Fibroblast of skin of right biceps (primary cell): Measurements from ENCODE around the gene TPST1.
"Not testable (repeated sequence)": the region's sequence is repeated elsewhere in the genome, so short reads cannot be mapped to it uniquely, and the experiment has no call there.

Experiments used
- DNase-seq: peaks from one replicate; pipeline ENCODE4 v3.0.0-alpha.2; 2013

Gene TPST1

GRCh38 chr7:66296557-66296956, 91.4 kb downstream of the TPST1 start:
- DNase-seq: peak; percentile 72

- peak; percentile 12 for DNase-seq
These were observed 92.4 kb downstream of the TPST1 start for GRCh38 chr7:66297579-66297978.

GRCh38 chr7:66301249-66301648, 96.1 kb downstream of the TPST1 start:
- DNase-seq: no peak

- no peak for DNase-seq
These were observed 96.6 kb downstream of the TPST1 start for GRCh38 chr7:66301737-66302136.

- DNase-seq: no peak
These were observed 98.5 kb downstream of the TPST1 start for GRCh38 chr7:66303454-66304155.

- DNase-seq: peak; percentile 47
These were observed 99.4 kb downstream of the TPST1 start for GRCh38 chr7:66304536-66304935.

GRCh38 chr7:66306243-66306642, 101.1 kb downstream of the TPST1 start:
- no peak for DNase-seq

GRCh38 chr7:66307591-66308215, 102.6 kb downstream of the TPST1 start:
- DNase-seq: no peak

GRCh38 chr7:66308411-66308810, 103.3 kb downstream of the TPST1 start:
- no peak for DNase-seq

GRCh38 chr7:66310620-66311019, 105.5 kb downstream of the TPST1 start:
- no peak for DNase-seq

GRCh38 chr7:66313886-66314568, 108.9 kb downstream of the TPST1 start:
- no peak for DNase-seq

- no peak for DNase-seq
These were observed 110.1 kb downstream of the TPST1 start for GRCh38 chr7:66315192-66315591.

- DNase-seq: no peak
These were observed 114.4 kb downstream of the TPST1 start for GRCh38 chr7:66319407-66319979.

- DNase-seq: no peak
These were observed 116.1 kb downstream of the TPST1 start for GRCh38 chr7:66321283-66321682.

GRCh38 chr7:66323114-66323796, 118.1 kb downstream of the TPST1 start:
- no peak for DNase-seq

- DNase-seq: not testable (repeated sequence)
These were observed 119.9 kb downstream of the TPST1 start for GRCh38 chr7:66324985-66325384.

GRCh38 chr7:66326501-66327215, 121.5 kb downstream of the TPST1 start:
- DNase-seq: peak; percentile 86

GRCh38 chr7:66330961-66331360, 125.8 kb downstream of the TPST1 start:
- DNase-seq: no peak

- DNase-seq: no peak
These were observed 126.7 kb downstream of the TPST1 start for GRCh38 chr7:66331883-66332282.

- no peak for DNase-seq
These were observed 128.3 kb downstream of the TPST1 start for GRCh38 chr7:66333443-66333842.

- no peak for DNase-seq
These were observed 130.2 kb downstream of the TPST1 start for GRCh38 chr7:66335318-66335717.

GRCh38 chr7:66336760-66337159, 131.6 kb downstream of the TPST1 start:
- DNase-seq: no peak

- no peak for DNase-seq
These were observed 134.0 kb downstream of the TPST1 start for GRCh38 chr7:66339141-66339540.
